K562 (cell line): ENCODE results near the gene PSMB7. TPM values are rescaled to one million over a fixed set of nuclear protein-coding genes. Genes with fewer than 3 reads are reported as not detected.

Experiments
- ARID1B ChIP-seq: fragments of 450-650 bp; IDR thresholded peaks from 2 replicates; pipeline ENCODE4 v1.6.1; 2016; ENCODE audit warnings: antibody characterized with exemption, mild to moderate bottlenecking, inconsistent platforms
- BMI1 ChIP-seq: fragments of 150-350 bp; IDR thresholded peaks from 2 replicates; pipeline ENCODE4 v1.6.1; 2014; ENCODE audit warnings: low read length
- CTBP1 ChIP-seq: fragments of 450-650 bp; IDR thresholded peaks from 2 replicates; pipeline ENCODE4 v1.6.1; 2016; ENCODE audit warnings: borderline replicate concordance
- E2F6 ChIP-seq, 2 experiments: IDR thresholded peaks; 2 replicates each; pipeline ENCODE4 v1.6.1; 2011; ENCODE audit warnings: borderline replicate concordance in 1 of 2, control low read depth in 1 of 2, low read depth in 1 of 2, low read length in 1 of 2, mild to moderate bottlenecking in 1 of 2, mixed read lengths in 1 of 2, moderate library complexity in 1 of 2; ENCODE audit not compliant: insufficient read depth in 1 of 2, insufficient read length in 1 of 2, poor library complexity in 1 of 2, severe bottlenecking in 1 of 2; ENCODE audit errors: extremely low read depth in 1 of 2
- ELF2 ChIP-seq: fragments of 250-450 bp; sonication (Bioruptor Pico); IDR thresholded peaks from 2 replicates; pipeline ENCODE4 v1.5.0; 2021; ENCODE audit warnings: mild to moderate bottlenecking
- GABPB1 ChIP-seq: sonication (generic); formaldehyde crosslinking; IDR thresholded peaks from 2 replicates; pipeline ENCODE4 v1.8.0; 2022; ENCODE audit warnings: mild to moderate bottlenecking, missing genetic modification reagents
- HDAC2 ChIP-seq: fragments of 450-650 bp; IDR thresholded peaks from 2 replicates; pipeline ENCODE4 v1.6.1; 2016; ENCODE audit warnings: mild to moderate bottlenecking
- HEY1 ChIP-seq: fragments of 250-450 bp; sonication (Bioruptor Pico); IDR thresholded peaks from 2 replicates; pipeline ENCODE4 v1.5.0; 2020; ENCODE audit warnings: mild to moderate bottlenecking, moderate library complexity, borderline replicate concordance
- MAX ChIP-seq: sonication (generic); formaldehyde crosslinking; IDR thresholded peaks from 2 replicates; pipeline ENCODE4 v1.9.0; 2022; ENCODE audit warnings: mild to moderate bottlenecking, missing genetic modification reagents
- MTA2 ChIP-seq: fragments of 450-650 bp; IDR thresholded peaks from 2 replicates; pipeline ENCODE4 v1.6.1; 2016; ENCODE audit warnings: low read depth
- PHF8 ChIP-seq: fragments of 200-600 bp; sonication (generic); IDR thresholded peaks from 2 replicates; pipeline ENCODE4 v1.6.1; 2012; ENCODE audit warnings: mixed run types, mild to moderate bottlenecking, inconsistent platforms, low read length, moderate library complexity, borderline replicate concordance
- POLR2B ChIP-seq: fragments of 450-650 bp; IDR thresholded peaks from 2 replicates; pipeline ENCODE4 v1.6.1; 2018; ENCODE audit warnings: low read depth; ENCODE audit not compliant: partially characterized antibody
- POLR2G ChIP-seq: fragments of 200-400 bp; formaldehyde crosslinking; IDR thresholded peaks from 2 replicates; pipeline ENCODE4 v1.6.1; 2017; ENCODE audit warnings: low read depth, mild to moderate bottlenecking, antibody characterized with exemption, low read length, moderate library complexity
- RBBP5 ChIP-seq: fragments of 200-600 bp; sonication (generic); IDR thresholded peaks from 2 replicates; pipeline ENCODE4 v1.6.1; 2012; ENCODE audit warnings: borderline replicate concordance, mild to moderate bottlenecking, low read length, control low read depth, inconsistent platforms; ENCODE audit not compliant: insufficient read depth, poor library complexity, severe bottlenecking
- SMAD3 ChIP-seq: fragments of 450-650 bp; formaldehyde crosslinking; conservative IDR thresholded peaks from 2 replicates; pipeline ENCODE4 v1.4.0; 2020; ENCODE audit warnings: mild to moderate bottlenecking
- TAF1 ChIP-seq: IDR thresholded peaks from 2 replicates; pipeline ENCODE4 v1.6.1; 2011; ENCODE audit warnings: mild to moderate bottlenecking, low read length, moderate library complexity; ENCODE audit not compliant: insufficient read depth, control insufficient read depth, severe bottlenecking; ENCODE audit errors: extremely low read depth
- TAF9B ChIP-seq: fragments of 450-650 bp; IDR thresholded peaks from 2 replicates; pipeline ENCODE4 v1.6.1; 2018; ENCODE audit warnings: mild to moderate bottlenecking; ENCODE audit not compliant: partially characterized antibody
- TBL1XR1 ChIP-seq, 2 experiments: IDR thresholded peaks; 2 replicates each; pipeline ENCODE4 v1.6.1; 2012; ENCODE audit warnings: improper control_type of control experiment in 2 of 2, low read length in 2 of 2, mild to moderate bottlenecking in 1 of 2
- TFAP4 ChIP-seq: sonication (generic); formaldehyde crosslinking; IDR thresholded peaks from 2 replicates; pipeline ENCODE4 v1.8.0; 2022; ENCODE audit warnings: missing genetic modification reagents, mild to moderate bottlenecking, moderate library complexity, borderline replicate concordance
- THRAP3 ChIP-seq: fragments of 450-650 bp; IDR thresholded peaks from 2 replicates; pipeline ENCODE4 v1.6.1; 2016; ENCODE audit warnings: mild to moderate bottlenecking, inconsistent platforms, borderline replicate concordance
- ZBED1 ChIP-seq: IDR thresholded peaks from 2 replicates; pipeline ENCODE4 v1.6.1; 2014
- ZFP1 ChIP-seq: fragments of 450-650 bp; formaldehyde crosslinking; IDR thresholded peaks from 2 replicates; pipeline ENCODE4 v1.4.0; 2020; ENCODE audit warnings: mild to moderate bottlenecking, mixed read lengths
- ZNF316 ChIP-seq: fragments of 450-650 bp; IDR thresholded peaks from 2 replicates; pipeline ENCODE4 v1.6.1; 2016
- ZNF445 ChIP-seq: fragments of 250-450 bp; sonication (Bioruptor Pico); IDR thresholded peaks from 2 replicates; pipeline ENCODE4 v1.4.0; 2020; ENCODE audit warnings: low read depth, mild to moderate bottlenecking, moderate library complexity
- polyA plus RNA-seq, 8 experiments: library from polyadenylated mRNA; depleted of rRNA in 4 of 8; stranded (reverse) in 5 of 8; unstranded in 3 of 8; fragments of >200 nt; fragmentation: Nextera tagmentation in 2 of 8; fragmentation: Illumina TruSeq in 1 of 8; extraction: Ambion mirVana in 2 of 8; extraction: Trizol in 1 of 8; gene quantifications; 2 replicates each; pipeline versions ENCODE4 v1.2.1 to v1.2.3, GENCODE V29; 2011 to 2014; ENCODE audit warnings: inconsistent platforms in 1 of 8, missing spikeins in 1 of 8
- total RNA-seq, 7 experiments: library from RNA; depleted of rRNA in 6 of 7; stranded (reverse); fragments of >200 nt in 6 of 7; fragmentation: Illumina TruSeq in 2 of 7; extraction: Trizol in 2 of 7; gene quantifications; 2 replicates each; pipeline versions ENCODE4 v1.2.1 to v1.2.3, GENCODE V29; 2011 to 2021; ENCODE audit warnings: low replicate concordance in 1 of 7

Gene PSMB7
- total and polyA plus RNA-seq, 9 of the 15 experiments (the other 6 are each of a cell fraction or from before 2014, with no cell fraction given), result 321 to 978 (median 407) TPM

DNA sequence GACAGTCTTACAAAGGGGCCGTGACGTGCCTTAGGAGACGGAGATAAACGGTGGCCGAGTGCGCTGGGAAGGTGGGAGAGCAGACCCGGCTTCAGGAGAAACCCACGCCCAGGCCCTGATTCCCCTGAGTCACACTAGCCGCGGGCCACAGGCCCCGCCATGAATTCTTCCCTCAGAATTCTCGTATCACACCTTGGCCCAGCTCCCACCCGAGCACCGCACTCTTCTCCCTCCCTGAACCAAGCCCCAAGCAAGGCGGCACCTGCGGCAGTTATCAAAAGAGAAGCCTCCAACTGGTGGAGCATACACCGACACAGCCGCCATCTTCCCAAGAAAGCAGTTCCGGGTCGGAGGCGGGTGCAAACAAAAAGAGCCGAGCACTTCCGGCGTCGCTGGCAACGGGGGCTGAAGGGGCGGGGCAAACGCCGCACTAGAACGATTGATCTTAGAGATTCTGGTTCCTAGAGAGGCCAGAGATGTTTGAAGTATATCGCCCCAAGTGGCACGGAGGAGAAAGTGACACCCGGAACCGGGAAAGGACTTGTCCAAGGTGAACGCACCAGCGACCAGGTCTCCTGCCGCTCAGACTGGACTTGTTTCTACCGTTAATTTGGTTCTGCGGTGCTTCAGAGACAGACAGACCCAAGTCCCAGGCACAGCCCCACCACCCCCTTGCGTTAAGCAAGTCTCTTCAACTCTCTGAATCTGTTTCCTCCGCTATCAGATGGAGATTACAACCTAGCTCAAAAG lies at the start of gene PSMB7 (continued):
- TF ChIP-seq MAX (CRISPR knock-in tag) (peak; percentile 17), TAF1 (peak; percentile 97), ZNF316 (peak; percentile 54), RBBP5 (peak; percentile 91), POLR2G (peak; percentile 86), MTA2 (peak; percentile 74), TBL1XR1 (IDR thresholded peaks at IDR 0.05; ENCODE audit: low read length in 2 of 2) (peak in 1 of 2 experiments; percentile 63; a peak in 2 of 4 replicates), HDAC2 (peak; percentile 92), PHF8 (peak; percentile 94), GABPB1 (CRISPR knock-in tag) (peak; percentile 98), ELF2 (peak; percentile 64; the same call in 1 of the 2 replicates), CTBP1 (peak; percentile 67; the same call in 1 of the 2 replicates), SMAD3 (CRISPR knock-in tag) (peak; percentile 56; the same call in 1 of the 2 replicates), ARID1B (peak; percentile 32; the same call in 1 of the 2 replicates), TFAP4 (CRISPR knock-in tag) (peak; percentile 44; the same call in 1 of the 2 replicates), TAF9B (peak; percentile 95), POLR2B (peak; percentile 81), ZFP1 (CRISPR knock-in tag) (0 out of 2 replicates have a peak, but pooled peaks have one; percentile 13), E2F6 (IDR thresholded peaks at IDR 0.05; ENCODE audit: borderline replicate concordance in 1 of 2, extremely low read depth in 1 of 2, insufficient read depth in 1 of 2, insufficient read length in 1 of 2, low read depth in 1 of 2, low read length in 1 of 2, poor library complexity in 1 of 2, severe bottlenecking in 1 of 2) (no peak), BMI1 (no peak), ZNF445 (CRISPR knock-in tag) (0 out of 2 replicates have a peak, but pooled peaks have one; percentile 20), ZBED1 (no peak), THRAP3 (no peak), HEY1 (no peak; the same call in 1 of the 2 replicates)
